Effector memory CD4-positive, alpha-beta T cell (primary cell): ENCODE results near the gene CASP9.
"Not testable (repeated sequence)": the region's sequence is repeated elsewhere in the genome, so short reads cannot be mapped to it uniquely, and the experiment has no call there.

Source experiments
- DNase-seq, 3 donors: peaks; one replicate each; pipeline ENCODE4 v3.0.0-alpha.2; 2020
- H3K27ac ChIP-seq: 2 replicates; pipeline ENCODE4 v1.7.0; 2013; ENCODE audit warnings: mild to moderate bottlenecking, low read length, moderate library complexity; ENCODE audit not compliant: insufficient read depth, poor library complexity, severe bottlenecking
- H3K27me3 ChIP-seq: replicated peaks from 2 replicates; pipeline ENCODE4 v1.7.0; 2013; ENCODE audit warnings: mild to moderate bottlenecking, low read length; ENCODE audit not compliant: insufficient read depth, control insufficient read depth, poor library complexity, severe bottlenecking
- H3K36me3 ChIP-seq: 2 replicates; pipeline ENCODE4 v1.7.0; 2013; ENCODE audit warnings: mild to moderate bottlenecking, low read length, moderate library complexity; ENCODE audit not compliant: control insufficient read depth, insufficient read depth
- H3K4me1 ChIP-seq: 2 replicates; pipeline ENCODE4 v1.7.0; 2013; ENCODE audit warnings: low read length, mild to moderate bottlenecking; ENCODE audit not compliant: control insufficient read depth, insufficient read depth, poor library complexity, severe bottlenecking
- H3K4me3 ChIP-seq: 2 replicates; pipeline ENCODE4 v1.7.0; 2013; ENCODE audit warnings: low read length, low read depth, mild to moderate bottlenecking; ENCODE audit not compliant: insufficient read depth, poor library complexity, severe bottlenecking
- H3K9me3 ChIP-seq: 2 replicates; pipeline ENCODE4 v1.7.0; 2013; ENCODE audit warnings: mild to moderate bottlenecking, low read length, moderate library complexity; ENCODE audit not compliant: control insufficient read depth

CASP9 gene

GRCh38 chr1:15459771-15460707 is 64.0 kb downstream of the CASP9 start:
- Histone ChIP-seq H3K27me3 (no peaks in the 10 kb centered on the region), H3K4me1 (no peaks in the 10 kb centered on the region), H3K36me3 (no peaks in the 10 kb centered on the region), H3K27ac (no peak overlapping the region), H3K4me3 (no peak overlapping the region), H3K9me3 (no peaks in the 10 kb centered on the region)
- DNase-seq: no peak

GRCh38 chr1:15458388-15458787 is 65.6 kb downstream of the CASP9 start:
- not testable (repeated sequence) for H3K36me3 ChIP-seq, H3K4me1 ChIP-seq, H3K27ac ChIP-seq, DNase-seq, H3K27me3 ChIP-seq, H3K9me3 ChIP-seq, H3K4me3 ChIP-seq

DNA sequence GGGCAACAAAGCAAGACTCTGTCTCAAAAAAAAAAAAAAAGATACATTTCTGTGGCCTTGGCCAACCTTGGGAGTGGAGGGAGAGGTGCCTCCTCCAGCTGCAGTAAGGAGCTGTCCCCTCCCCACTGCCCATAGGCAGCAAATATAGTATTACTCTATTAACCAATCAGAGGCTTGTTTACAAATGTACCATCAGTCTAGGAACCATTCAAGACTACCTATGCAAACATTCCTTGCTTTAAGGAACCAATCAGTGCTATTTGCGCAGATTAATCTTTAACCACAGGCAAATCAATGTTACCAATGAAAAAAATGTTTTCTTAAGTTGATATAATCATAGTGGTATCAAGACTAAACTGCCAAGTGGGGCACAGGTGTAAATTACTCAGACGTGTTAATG is 66.4 kb downstream of the CASP9 start:
- H3K27me3 ChIP-seq: no peaks in the 10 kb centered on the region
- H3K4me3 ChIP-seq: no peak overlapping the region
- DNase-seq: no peak
- no peak overlapping the region for H3K27ac ChIP-seq
- no peaks in the 10 kb centered on the region for H3K4me1 ChIP-seq
- no peaks in the 10 kb centered on the region for H3K9me3 ChIP-seq
- H3K36me3 ChIP-seq: no peaks in the 10 kb centered on the region

DNA sequence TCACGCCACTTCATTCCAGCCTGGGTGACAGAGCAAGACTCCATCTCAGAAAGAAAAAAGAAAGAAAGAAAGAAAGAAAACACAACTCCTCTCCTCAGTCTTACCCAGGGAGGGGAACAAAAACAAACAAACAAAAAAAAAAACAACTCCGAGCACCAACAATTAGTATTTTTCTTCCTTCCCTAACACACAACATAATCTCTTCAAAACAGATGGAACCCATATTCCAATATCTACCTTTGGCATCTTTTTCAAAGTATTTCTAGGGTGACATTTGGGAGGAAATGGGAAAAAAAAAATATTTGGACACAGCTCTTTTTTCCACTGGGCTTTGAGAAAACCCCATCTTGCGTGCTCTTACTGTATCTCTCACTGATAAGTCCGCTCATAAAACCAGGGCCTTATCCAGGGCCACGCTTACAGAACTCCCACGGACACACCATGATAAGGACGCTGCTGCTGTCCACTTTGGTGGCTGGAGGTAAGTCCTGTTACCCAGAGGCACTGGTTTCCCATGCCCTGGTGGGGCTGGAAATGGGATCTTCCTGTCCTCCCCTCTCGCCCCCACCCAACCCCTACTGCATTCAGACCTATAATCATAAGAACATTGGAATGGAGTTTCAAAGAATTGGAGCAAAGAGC is 67.6 kb downstream of the CASP9 start, which contains the start of gene CELA2A:
Gene CELA2A, plus strand, starts transcription at position 420 of the 642 bp plus-strand sequence. Its CDS starts 22 bp downstream, at position 442.
- no peaks in the 10 kb centered on the region for H3K9me3 ChIP-seq
- H3K4me3 ChIP-seq: no peak within 1 kb of the TSS
- H3K27me3 ChIP-seq: no peaks in the 10 kb centered on the region
- no peak for DNase-seq
- no peaks in the 10 kb centered on the region for H3K4me1 ChIP-seq
- no peak within 1 kb of the TSS for H3K27ac ChIP-seq
- no peaks in the 10 kb centered on the region for H3K36me3 ChIP-seq

GRCh38 chr1:15455522-15455921 is 68.5 kb downstream of the CASP9 start:
- no peaks in the 10 kb centered on the region for H3K36me3 ChIP-seq
- H3K4me3 ChIP-seq: no peak overlapping the region
- H3K27ac ChIP-seq: no peak overlapping the region
- H3K27me3 ChIP-seq: no peaks in the 10 kb centered on the region
- no peak for DNase-seq
- H3K4me1 ChIP-seq: no peaks in the 10 kb centered on the region
- H3K9me3 ChIP-seq: no peaks in the 10 kb centered on the region

- H3K36me3 ChIP-seq: no peaks in the 10 kb centered on the region
- no peak for DNase-seq
Measured at GRCh38 chr1:15454256-15454655, 69.8 kb downstream of the CASP9 start.

GRCh38 chr1:15453734-15454133 is 70.3 kb downstream of the CASP9 start:
- Histone ChIP-seq H3K9me3 (no peaks in the 10 kb centered on the region), H3K4me1 (no peaks in the 10 kb centered on the region), H3K27ac (no peak overlapping the region), H3K4me3 (no peak overlapping the region), H3K36me3 (no peaks in the 10 kb centered on the region), H3K27me3 (no peaks in the 10 kb centered on the region)
- DNase-seq: no peak

More at GRCh38 chr1:15454256-15454655, 69.8 kb downstream of the CASP9 start:
- Histone ChIP-seq H3K27ac (no peak overlapping the region), H3K4me3 (no peak overlapping the region), H3K4me1 (no peaks in the 10 kb centered on the region), H3K9me3 (no peaks in the 10 kb centered on the region), H3K27me3 (no peaks in the 10 kb centered on the region)

GRCh38 chr1:15452866-15453571 is 71.0 kb downstream of the CASP9 start:
- Histone ChIP-seq H3K9me3 (no peaks in the 10 kb centered on the region), H3K27me3 (no peaks in the 10 kb centered on the region), H3K27ac (no peak overlapping the region), H3K4me1 (no peaks in the 10 kb centered on the region), H3K36me3 (no peaks in the 10 kb centered on the region), H3K4me3 (no peak overlapping the region)
- DNase-seq: no peak

GRCh38 chr1:15452216-15452615 is 71.8 kb downstream of the CASP9 start:
- H3K4me1 ChIP-seq: no peaks in the 10 kb centered on the region
- H3K9me3 ChIP-seq: no peaks in the 10 kb centered on the region
- DNase-seq: no peak
- H3K4me3 ChIP-seq: no peak overlapping the region
- H3K27ac ChIP-seq: no peak overlapping the region
- H3K27me3 ChIP-seq: no peaks in the 10 kb centered on the region
- no peaks in the 10 kb centered on the region for H3K36me3 ChIP-seq
